ENCODE data around the gene CNPY1. TPM values are rescaled to one million over a fixed set of nuclear protein-coding genes. Genes with fewer than 3 reads are reported as not detected.

Gene CNPY1
- total RNA-seq, 1 donor from 2014 or later = not detected

GRCh38 chr7:155491812-155492211 is 54.5 kb downstream of the CNPY1 start:
- peaks cover 3% of the 10 kb centered on the region for H3K9me3 Mint-ChIP-seq
- TF ChIP-seq CTCF (IDR thresholded peaks at IDR 0.05; ENCODE audit: unreplicated experiment) = no peak
- H3K4me3 Mint-ChIP-seq = peak overlapping the region; percentile 26
- no peak overlapping the region for H3K27ac Mint-ChIP-seq
- H3K4me1 Mint-ChIP-seq = peaks cover 8% of the 10 kb centered on the region
- DNase-seq (ENCODE audit: low spot score in 2 of 2, unreplicated experiment in 2 of 2) = no peak
- peaks cover 74% of the 10 kb centered on the region for H3K27me3 Mint-ChIP-seq (ENCODE audit: low read depth)
- no peaks in the 10 kb centered on the region for H3K36me3 Mint-ChIP-seq

- peaks cover 72% of the 10 kb centered on the region for H3K27me3 Mint-ChIP-seq (ENCODE audit: low read depth)
- DNase-seq (ENCODE audit: low spot score in 2 of 2, unreplicated experiment in 2 of 2) = no peak
- H3K4me1 Mint-ChIP-seq = peaks cover 8% of the 10 kb centered on the region
These were observed 55.4 kb downstream of the CNPY1 start for GRCh38 chr7:155490697-155491628.

GRCh38 chr7:155489862-155490696 is 56.3 kb downstream of the CNPY1 start:
- Mint-ChIP-seq H3K27me3 (ENCODE audit: low read depth) (peaks cover 71% of the 10 kb centered on the region), H3K9me3 (peaks cover 3% of the 10 kb centered on the region), H3K4me3 (peak overlapping the region; percentile 65), H3K4me1 (peaks cover 8% of the 10 kb centered on the region), H3K36me3 (no peaks in the 10 kb centered on the region), H3K27ac (no peak overlapping the region)
- TF ChIP-seq CTCF (IDR thresholded peaks at IDR 0.05; ENCODE audit: unreplicated experiment) = no peak
- DNase-seq (ENCODE audit: low spot score in 2 of 2, unreplicated experiment in 2 of 2) = no peak

More at GRCh38 chr7:155490697-155491628, 55.4 kb downstream of the CNPY1 start:
- peak overlapping the region; percentile 65 for H3K4me3 Mint-ChIP-seq
- no peaks in the 10 kb centered on the region for H3K36me3 Mint-ChIP-seq
- H3K27ac Mint-ChIP-seq = no peak overlapping the region
- TF ChIP-seq CTCF (IDR thresholded peaks at IDR 0.05; ENCODE audit: unreplicated experiment) = no peak
- H3K9me3 Mint-ChIP-seq = peaks cover 3% of the 10 kb centered on the region

- peaks cover 72% of the 10 kb centered on the region for H3K27me3 Mint-ChIP-seq (ENCODE audit: low read depth)
- no peak for DNase-seq (ENCODE audit: low spot score in 2 of 2, unreplicated experiment in 2 of 2)
- TF ChIP-seq CTCF (IDR thresholded peaks at IDR 0.05; ENCODE audit: unreplicated experiment) = no peak
- H3K27ac Mint-ChIP-seq = no peak overlapping the region
- no peaks in the 10 kb centered on the region for H3K36me3 Mint-ChIP-seq
- H3K9me3 Mint-ChIP-seq = peaks cover 3% of the 10 kb centered on the region
- H3K4me3 Mint-ChIP-seq = no peak overlapping the region
- peaks cover 8% of the 10 kb centered on the region for H3K4me1 Mint-ChIP-seq
These were observed 57.1 kb downstream of the CNPY1 start for GRCh38 chr7:155489158-155489840.

- Mint-ChIP-seq H3K27ac (no peak overlapping the region), H3K4me1 (peaks cover 8% of the 10 kb centered on the region), H3K27me3 (ENCODE audit: low read depth) (peaks cover 73% of the 10 kb centered on the region), H3K9me3 (peaks cover 3% of the 10 kb centered on the region), H3K4me3 (no peak overlapping the region), H3K36me3 (no peaks in the 10 kb centered on the region)
- no peak for TF ChIP-seq CTCF (IDR thresholded peaks at IDR 0.05; ENCODE audit: unreplicated experiment)
- DNase-seq (ENCODE audit: low spot score in 2 of 2, unreplicated experiment in 2 of 2) = no peak
These were observed 57.8 kb downstream of the CNPY1 start for GRCh38 chr7:155488483-155489127.

Measured in mesothelial cell of epicardium (in vitro differentiated cells).